ENCODE data around the gene PAX7.

PAX7 gene

DNA sequence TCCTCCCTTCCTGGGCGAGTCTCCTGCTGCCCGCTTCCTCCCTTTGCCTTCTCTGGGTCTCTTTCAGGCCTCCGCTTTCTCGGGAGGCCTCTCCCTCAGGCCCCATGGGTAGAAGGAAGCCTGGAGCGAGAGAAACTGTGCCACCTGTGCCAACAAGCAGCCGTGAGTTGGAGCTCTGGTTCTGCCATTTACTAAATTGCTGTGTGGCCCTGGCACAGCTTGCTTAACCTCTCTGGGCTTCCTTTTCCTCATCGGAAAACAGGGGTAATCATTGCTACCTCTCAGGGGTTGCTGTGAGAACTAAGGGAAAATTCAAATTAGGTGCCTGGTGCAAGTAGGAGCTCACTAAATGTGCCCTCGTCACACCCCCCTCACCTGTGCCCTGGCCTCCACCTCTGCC is 80.4 kb downstream of the PAX7 start:
- no peak for TF ChIP-seq TEAD4 (IDR thresholded peaks at IDR 0.05)
- TF ChIP-seq CEBPB (IDR thresholded peaks at IDR 0.05): no peak
- no peak for TF ChIP-seq NFIC (IDR thresholded peaks at IDR 0.05)
- TF ChIP-seq, protein P1, sequence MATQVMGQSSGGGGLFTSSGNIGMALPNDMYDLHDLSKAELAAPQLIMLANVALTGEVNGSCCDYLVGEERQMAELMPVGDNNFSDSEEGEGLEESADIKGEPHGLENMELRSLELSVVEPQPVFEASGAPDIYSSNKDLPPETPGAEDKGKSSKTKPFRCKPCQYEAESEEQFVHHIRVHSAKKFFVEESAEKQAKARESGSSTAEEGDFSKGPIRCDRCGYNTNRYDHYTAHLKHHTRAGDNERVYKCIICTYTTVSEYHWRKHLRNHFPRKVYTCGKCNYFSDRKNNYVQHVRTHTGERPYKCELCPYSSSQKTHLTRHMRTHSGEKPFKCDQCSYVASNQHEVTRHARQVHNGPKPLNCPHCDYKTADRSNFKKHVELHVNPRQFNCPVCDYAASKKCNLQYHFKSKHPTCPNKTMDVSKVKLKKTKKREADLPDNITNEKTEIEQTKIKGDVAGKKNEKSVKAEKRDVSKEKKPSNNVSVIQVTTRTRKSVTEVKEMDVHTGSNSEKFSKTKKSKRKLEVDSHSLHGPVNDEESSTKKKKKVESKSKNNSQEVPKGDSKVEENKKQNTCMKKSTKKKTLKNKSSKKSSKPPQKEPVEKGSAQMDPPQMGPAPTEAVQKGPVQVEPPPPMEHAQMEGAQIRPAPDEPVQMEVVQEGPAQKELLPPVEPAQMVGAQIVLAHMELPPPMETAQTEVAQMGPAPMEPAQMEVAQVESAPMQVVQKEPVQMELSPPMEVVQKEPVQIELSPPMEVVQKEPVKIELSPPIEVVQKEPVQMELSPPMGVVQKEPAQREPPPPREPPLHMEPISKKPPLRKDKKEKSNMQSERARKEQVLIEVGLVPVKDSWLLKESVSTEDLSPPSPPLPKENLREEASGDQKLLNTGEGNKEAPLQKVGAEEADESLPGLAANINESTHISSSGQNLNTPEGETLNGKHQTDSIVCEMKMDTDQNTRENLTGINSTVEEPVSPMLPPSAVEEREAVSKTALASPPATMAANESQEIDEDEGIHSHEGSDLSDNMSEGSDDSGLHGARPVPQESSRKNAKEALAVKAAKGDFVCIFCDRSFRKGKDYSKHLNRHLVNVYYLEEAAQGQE (IDR thresholded peaks at IDR 0.05; ENCODE audit: low read depth): no peak
- no peak for TF ChIP-seq EGR1 (IDR thresholded peaks at IDR 0.05)
- TF ChIP-seq TCF12 (IDR thresholded peaks at IDR 0.05; ENCODE audit: low read depth): no peak
- TF ChIP-seq, protein P2, sequence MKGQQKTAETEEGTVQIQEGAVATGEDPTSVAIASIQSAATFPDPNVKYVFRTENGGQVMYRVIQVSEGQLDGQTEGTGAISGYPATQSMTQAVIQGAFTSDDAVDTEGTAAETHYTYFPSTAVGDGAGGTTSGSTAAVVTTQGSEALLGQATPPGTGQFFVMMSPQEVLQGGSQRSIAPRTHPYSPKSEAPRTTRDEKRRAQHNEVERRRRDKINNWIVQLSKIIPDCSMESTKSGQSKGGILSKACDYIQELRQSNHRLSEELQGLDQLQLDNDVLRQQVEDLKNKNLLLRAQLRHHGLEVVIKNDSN (IDR thresholded peaks at IDR 0.05): no peak
- TF ChIP-seq CREB1 (IDR thresholded peaks at IDR 0.05; ENCODE audit: low read depth): no peak
- no peak for TF ChIP-seq YY1 (IDR thresholded peaks at IDR 0.05; ENCODE audit: low read depth)
- no peak for TF ChIP-seq TAF1 (IDR thresholded peaks at IDR 0.05; ENCODE audit: low read depth)
- TF ChIP-seq FOXM1 (IDR thresholded peaks at IDR 0.05; ENCODE audit: borderline replicate concordance, low read depth): no peak
- TF ChIP-seq, protein P3, sequence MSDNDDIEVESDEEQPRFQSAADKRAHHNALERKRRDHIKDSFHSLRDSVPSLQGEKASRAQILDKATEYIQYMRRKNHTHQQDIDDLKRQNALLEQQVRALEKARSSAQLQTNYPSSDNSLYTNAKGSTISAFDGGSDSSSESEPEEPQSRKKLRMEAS (IDR thresholded peaks at IDR 0.05): no peak
- TF ChIP-seq RAD21 (IDR thresholded peaks at IDR 0.05; ENCODE audit: low read depth): no peak
- TF ChIP-seq EP300 (IDR thresholded peaks at IDR 0.05; ENCODE audit: borderline replicate concordance): no peak

DNA sequence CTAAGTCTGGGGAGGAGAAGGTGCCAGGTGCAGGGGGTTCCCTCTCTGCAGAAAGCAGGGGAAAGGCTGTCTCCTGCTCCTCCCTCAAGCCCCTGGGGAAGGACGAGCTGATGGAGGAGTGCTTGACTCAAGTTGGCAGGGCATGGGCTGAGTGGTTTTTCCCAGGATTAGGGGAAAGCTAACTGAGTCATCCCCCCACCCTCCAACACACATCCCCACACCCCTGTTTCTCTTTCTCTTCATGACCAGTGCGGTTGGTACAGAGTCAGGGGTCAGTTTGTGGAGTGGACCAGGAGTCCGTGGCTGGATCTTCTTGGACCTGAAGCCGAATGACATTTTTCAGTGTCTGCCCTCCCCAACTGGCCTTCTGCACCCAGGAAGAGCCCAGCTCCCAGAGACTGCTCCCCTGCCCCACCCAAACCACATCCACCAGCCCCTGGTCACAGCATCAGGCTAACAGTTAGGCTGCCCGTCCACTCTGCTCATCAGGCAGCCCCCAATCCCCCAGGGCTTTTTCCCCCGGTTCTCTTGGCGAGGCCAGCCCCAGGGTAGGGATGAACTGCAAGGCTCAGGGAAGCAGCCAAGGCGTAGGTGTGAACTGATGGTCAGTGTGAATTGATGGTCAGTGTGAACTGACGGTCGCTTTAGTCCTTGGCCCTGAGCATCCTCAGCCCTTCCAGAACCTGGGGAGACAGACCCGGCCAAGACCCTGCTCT is 81.0 kb downstream of the PAX7 start:
- TF ChIP-seq CREB1 (IDR thresholded peaks at IDR 0.05; ENCODE audit: low read depth) (no peak), NFIC (IDR thresholded peaks at IDR 0.05) (no peak), TEAD4 (IDR thresholded peaks at IDR 0.05) (no peak), TAF1 (IDR thresholded peaks at IDR 0.05; ENCODE audit: low read depth) (no peak), EP300 (IDR thresholded peaks at IDR 0.05; ENCODE audit: borderline replicate concordance) (no peak)
- TF ChIP-seq, protein P2 (IDR thresholded peaks at IDR 0.05): no peak
- TF ChIP-seq, protein P3 (IDR thresholded peaks at IDR 0.05): no peak
- TF ChIP-seq, protein P1 (IDR thresholded peaks at IDR 0.05; ENCODE audit: low read depth): no peak

GRCh38 chr1:18712252-18712600 is 81.6 kb downstream of the PAX7 start:
- TF ChIP-seq FOXM1 (IDR thresholded peaks at IDR 0.05; ENCODE audit: borderline replicate concordance, low read depth) (no peak), CEBPB (IDR thresholded peaks at IDR 0.05) (no peak), EP300 (IDR thresholded peaks at IDR 0.05; ENCODE audit: borderline replicate concordance) (no peak), NFIC (IDR thresholded peaks at IDR 0.05) (no peak)
- TF ChIP-seq, protein P2 (IDR thresholded peaks at IDR 0.05): no peak

GRCh38 chr1:18714404-18715175 is 83.9 kb downstream of the PAX7 start:
- TF ChIP-seq CREB1 (IDR thresholded peaks at IDR 0.05; ENCODE audit: low read depth) (no peak), ZBTB7A (IDR thresholded peaks at IDR 0.05; ENCODE audit: low read depth) (no peak), EGR1 (IDR thresholded peaks at IDR 0.05) (no peak), TCF12 (IDR thresholded peaks at IDR 0.05; ENCODE audit: low read depth) (no peak), TAF1 (IDR thresholded peaks at IDR 0.05; ENCODE audit: low read depth) (no peak), NFIC (IDR thresholded peaks at IDR 0.05) (no peak), EP300 (IDR thresholded peaks at IDR 0.05; ENCODE audit: borderline replicate concordance) (no peak), FOXM1 (IDR thresholded peaks at IDR 0.05; ENCODE audit: borderline replicate concordance, low read depth) (no peak), CEBPB (IDR thresholded peaks at IDR 0.05) (no peak)
- TF ChIP-seq, protein P1 (IDR thresholded peaks at IDR 0.05; ENCODE audit: low read depth): no peak
- TF ChIP-seq, protein P3 (IDR thresholded peaks at IDR 0.05): no peak
